Inferior parietal cortex (tissue), 1 donor: ENCODE measurements around the gene RIPK4.
A peak's percentile ranks its signal among the peaks of the same experiment; 100 is the strongest.
"Not testable (repeated sequence)": the region's sequence is repeated elsewhere in the genome, so short reads cannot be mapped to it uniquely, and the experiment has no call there.

Experiments used
- DNase-seq: peaks from one replicate; pipeline ENCODE4 v3.0.0-alpha.2; 2016; ENCODE audit errors: extremely low spot score

Gene RIPK4

DNA sequence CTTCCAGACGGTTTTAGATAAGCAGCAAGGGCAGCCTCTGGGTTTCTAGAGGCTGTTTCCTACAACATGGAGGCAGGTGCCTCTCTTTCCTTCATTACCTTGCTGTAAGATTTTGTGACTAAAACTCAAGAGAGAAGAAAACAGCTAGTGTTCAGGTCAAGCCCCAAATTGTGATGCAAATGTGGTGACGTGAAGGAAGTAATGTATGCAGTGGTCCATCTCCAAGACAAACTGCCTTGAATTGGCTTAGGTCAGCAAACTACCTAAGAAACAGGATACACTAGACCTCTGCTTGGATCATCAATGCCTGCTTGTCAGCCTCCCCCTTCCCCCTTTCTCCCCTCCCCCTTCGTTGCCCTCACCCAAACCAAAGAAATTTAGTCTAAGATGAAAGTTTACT lies 28.9 kb upstream of the RIPK4 start:
- DNase-seq, result no peak

DNA sequence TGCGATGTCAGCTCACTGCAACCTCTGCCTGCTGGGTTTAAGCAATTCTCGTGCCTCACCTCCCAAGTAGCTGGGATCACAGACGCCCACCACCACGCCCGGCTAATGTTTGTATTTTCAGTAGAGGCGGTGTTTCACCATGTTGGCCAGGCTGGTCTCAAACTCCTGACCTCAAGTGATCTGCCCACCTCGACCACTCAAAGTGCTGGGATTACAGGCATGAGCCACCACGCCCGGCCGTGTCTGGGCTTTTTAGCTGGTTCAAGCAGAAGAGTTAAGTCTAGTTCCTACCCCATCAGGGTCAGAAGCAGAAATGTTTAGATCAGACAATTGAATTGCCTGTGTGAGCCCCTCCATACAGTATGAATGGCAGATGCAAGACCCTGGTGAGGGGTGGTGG lies 27.7 kb upstream of the RIPK4 start:
- DNase-seq, result no peak

DNA sequence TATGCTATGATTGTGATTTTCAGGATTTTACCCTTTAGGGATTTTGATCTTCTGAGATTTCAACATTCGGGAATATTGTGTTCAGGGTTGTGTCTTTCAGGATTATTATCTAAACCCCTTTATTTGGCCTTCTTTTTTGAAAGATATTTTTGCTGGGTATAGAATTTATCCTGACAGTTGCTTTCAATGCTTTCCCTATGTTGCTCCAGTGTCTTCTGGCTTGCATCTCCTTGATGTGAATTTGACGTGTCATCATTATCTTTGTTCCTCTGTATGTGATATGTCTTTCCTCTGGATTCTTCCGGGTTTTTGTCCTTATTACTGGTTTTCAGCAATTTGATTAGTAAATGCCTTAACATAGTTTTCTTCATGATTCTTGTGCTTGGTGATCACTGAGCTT lies 25.9 kb upstream of the RIPK4 start:
- DNase-seq, result no peak

DNA sequence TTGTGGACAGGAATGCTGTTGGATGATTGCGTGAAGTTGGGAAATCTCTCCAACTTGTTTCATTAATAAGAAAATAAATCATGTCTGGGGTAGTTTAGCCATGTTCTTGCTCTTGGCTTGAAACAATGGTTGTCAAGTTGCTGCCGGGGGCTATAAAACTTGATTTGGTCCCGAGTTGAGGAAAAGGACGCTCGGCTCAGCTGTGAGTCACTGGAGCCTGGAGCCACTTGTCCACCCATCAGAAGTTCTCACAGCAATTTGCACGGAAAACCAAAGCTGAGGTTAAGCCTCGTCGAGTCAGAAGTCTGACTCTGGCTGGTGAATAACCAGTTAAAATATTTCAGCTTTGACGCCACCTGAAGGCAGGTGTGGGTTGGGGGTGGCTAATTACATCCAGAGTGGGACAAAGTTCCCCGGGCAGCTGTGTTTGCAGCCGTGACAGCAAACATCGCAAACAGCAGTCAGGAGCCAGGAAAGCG lies 19.7 kb upstream of the RIPK4 start:
- DNase-seq, result no peak

DNA sequence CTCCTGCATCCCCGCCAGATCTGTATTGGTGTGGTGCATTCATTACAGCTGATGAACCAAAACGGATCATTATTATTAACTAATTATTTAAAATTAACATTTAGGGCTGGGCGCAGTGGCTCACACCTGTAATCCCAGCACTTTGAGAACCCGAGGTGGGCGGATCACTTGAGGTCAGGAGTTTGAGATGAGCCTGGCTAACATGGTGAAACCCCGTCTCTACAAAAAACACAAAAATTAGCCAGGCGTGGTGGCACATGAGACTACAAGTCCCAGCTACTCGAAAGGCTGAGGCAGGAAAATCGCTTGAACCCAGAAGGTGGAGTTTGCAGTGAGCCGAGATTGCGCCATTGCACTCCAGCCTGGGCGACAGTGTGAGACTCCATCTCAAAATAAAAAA lies 18.4 kb upstream of the RIPK4 start:
- not testable (repeated sequence) for DNase-seq

DNA sequence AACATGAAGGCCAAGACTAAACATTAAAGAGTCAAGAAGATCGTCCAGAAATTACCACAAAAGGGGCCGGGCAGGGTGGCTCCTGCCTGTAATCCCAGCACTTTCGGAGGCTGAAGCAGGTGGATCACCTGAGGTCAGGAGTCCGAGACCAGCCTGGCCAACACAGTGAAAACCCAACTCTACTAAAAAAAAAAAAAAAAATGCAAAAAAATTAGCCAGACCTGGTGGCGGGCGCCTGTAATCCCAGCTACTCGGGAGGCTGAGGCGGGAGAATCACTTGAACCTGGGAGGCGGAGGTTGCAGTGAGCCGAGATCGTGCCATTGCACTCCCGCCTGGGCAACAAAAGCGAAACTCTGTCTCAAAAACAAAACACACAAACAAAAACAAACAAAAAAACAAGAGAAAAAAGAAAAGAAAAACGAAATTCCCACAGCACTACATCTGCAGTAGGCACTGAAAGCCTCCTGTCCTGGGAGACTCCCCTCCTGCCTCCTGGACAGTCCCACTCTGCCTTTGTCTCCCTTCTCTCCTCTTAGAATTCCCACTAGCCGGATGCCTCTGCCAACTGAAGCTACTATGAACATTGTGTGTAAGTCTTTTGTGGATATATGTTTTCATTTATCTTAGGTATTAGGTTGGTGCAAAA lies 17.7 kb upstream of the RIPK4 start:
- DNase-seq, result no peak

DNA sequence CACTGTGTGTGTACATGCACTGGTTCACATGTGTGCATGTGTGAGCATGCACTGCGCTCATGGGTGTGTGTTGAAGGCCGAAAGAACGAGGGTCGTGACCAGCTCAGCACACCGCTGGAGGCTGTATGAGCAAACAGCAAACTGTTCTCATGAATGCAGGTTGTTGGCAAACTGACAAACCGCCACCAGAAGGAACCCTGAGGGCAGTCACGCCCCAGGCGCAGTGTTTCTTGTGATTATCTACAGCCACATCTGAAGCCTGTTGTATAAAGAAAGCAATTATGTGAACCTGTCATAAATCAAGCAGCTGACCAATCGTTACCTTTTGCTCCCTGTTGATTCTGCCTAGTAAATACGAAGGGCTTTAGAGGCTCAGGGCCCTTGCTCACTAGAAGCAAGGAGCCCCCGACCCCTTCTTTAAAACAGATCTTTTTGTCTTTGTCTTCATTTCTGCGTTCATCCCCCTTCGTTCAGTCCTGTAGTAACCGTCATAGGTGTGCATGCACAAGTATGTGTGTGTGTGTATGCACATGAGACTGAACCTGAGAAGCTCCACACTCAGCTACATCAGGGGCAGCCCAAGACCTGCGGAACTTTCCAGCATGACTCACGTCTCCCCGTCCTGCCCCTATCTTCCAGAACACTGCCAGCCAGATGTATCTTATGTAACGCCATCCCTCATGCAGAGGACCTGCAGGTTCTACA lies 16.8 kb upstream of the RIPK4 start:
- no peak for DNase-seq

DNA sequence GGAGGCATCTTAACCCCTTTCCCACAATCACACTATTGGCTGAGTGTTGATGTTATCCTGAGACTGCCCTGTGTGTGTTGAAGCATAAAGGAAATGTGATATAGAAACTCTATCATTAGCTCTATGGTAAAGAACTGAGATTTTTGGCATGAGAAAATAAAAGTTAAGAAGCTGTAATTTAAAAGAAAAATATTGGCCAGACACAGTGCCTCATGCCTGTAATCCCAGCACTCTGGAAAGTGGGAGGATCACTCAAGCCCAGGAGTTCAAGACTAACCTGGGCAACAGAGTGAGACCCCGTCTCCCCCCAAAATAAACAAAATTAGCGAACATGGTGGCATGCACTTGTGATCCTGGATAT lies 14.2 kb upstream of the RIPK4 start:
- DNase-seq, result no peak

DNA sequence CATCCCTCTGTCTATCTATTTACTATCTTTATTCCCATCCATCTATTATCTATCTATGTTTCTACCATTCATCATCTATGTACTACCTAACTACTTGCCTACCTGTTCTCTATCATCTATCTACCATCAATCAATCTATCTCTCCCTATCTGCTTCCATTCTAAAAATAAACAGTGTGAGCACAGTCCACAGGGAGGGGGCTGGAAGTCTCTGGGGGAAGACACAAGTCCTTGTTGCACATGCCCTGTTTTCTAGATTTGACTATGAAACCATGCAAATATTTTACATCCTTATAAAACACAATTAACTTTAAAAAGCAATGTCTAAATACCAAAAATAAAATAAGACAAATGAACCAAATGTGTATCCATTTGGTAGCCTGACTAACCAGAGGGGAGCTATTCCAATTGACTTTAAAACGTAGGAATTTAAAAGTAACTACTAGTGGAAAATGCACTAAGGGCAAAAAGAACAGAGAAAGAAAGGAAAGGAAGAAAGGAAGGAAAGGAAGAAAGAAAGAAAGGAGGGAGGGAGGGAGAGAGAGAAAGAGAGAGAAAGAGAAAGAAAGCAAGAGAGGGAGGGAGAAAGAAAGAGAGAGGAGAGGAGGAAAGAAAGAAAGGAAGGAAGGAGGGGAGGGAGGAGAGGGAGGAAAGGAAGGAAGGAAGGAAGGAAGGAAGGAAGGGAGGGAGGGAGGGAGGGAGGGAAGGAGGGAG lies 13.6 kb upstream of the RIPK4 start:
- no peak for DNase-seq

DNA sequence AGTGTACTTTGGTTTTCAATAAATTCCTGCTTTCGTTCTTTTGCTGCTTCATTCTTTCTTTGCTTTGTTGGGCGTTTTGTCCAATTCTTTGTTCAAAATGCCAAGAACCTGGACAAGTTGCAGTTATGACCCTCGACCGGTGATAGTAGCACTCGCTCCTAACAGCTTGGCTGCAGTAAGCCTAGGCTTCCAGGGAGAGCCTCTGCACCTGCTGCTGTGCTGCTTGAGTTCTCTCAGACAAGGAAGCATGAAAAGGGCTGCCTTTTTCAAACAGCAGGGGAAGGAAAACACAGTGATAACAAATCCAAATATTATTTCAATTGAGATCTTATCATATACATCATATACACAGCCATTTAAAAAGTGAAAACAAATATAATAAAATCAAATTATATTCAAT lies 12.8 kb upstream of the RIPK4 start:
- DNase-seq, result no peak

DNA sequence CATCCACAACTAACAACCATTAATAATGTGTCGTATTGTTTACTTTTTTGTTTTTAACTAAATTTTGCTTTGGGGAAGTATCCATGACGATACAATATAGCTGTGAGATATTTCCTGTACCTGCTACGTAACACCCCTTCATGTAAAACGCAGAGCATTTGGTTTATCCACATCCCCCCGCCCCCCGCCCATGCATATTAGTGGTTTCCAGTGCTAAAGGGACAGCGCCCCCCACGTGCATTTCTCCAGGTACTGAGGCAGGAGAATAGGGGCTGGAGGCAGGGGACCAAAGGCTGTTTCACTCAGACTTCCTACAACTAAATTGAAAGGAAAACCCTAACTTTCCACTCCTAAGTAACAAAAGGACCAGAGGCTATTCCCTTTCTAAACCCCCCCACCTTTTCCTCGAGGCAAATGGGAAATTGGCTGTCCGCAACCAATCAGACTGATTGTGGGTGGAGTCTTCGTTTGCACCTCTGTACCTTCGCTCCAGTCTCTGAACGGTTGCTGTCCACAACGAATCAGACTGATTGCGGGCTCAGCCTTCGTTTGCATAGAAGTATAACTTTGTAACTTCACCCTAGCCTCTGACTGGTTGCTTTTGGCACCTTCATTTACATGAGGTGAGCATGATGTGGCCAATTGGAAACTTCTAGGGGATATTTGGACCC lies 12.2 kb upstream of the RIPK4 start:
- DNase-seq, result no peak

DNA sequence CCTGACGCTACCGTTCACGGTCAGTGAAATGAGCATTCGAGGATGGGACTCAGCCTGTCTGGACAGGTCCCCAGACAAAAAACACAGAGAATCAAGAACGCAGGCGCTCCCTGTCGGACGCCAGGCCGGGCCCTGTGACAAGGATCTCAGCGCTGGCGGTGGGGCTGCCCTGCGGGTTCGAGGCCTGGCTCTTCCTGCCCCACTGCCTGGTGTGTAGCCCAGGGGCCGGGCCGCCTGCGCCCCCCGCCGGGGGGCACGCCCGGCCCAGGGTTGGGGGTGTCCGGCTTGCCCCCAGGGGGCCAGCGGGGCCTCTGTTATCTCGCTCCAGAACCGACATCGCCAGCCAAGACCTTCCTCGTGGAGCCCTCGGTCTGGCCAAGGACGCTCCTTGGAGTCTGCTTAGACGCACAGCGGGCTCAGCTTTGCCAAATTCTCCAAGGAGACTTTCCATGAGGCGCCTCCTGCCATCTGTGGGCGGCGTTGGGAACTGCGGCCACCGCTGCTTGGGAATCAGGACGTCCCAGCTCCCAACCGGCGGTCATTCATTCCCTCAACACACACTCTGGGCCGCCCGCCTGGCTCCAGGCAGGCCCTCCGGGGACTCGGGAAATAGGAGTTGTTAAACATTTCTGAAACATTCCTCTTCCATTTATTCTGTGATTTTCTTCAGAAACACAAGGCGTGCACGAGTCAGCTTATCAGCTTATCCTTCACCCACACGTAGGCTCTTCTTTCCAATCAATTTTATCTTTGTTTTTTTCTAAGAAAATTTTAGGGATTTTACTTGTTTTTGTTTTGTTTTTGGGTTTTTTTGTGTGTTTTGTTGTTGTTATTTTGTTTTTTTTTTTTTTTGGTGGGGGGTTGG lies 11.3 kb upstream of the RIPK4 start:
- DNase-seq, result peak; percentile 82

DNA sequence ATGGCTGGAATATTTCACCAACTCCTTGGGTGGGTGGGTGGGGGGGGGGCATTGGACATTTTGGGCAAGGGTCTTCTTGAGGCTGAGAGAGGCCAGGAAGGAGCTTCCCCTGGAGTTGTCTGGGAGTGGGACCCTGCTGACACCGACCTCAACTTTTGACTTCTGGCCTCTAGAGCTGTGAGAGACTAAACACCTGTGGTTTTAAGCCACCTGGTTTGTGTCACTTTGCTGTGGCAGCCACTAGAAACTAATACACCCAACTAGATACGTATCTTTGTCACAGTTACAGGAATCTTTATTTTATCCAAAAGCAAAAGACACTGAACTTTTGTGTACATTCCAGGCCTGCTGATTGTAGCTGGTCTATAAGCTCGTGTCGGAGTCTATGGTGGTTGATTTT lies 9.9 kb upstream of the RIPK4 start:
- DNase-seq, result no peak

DNA sequence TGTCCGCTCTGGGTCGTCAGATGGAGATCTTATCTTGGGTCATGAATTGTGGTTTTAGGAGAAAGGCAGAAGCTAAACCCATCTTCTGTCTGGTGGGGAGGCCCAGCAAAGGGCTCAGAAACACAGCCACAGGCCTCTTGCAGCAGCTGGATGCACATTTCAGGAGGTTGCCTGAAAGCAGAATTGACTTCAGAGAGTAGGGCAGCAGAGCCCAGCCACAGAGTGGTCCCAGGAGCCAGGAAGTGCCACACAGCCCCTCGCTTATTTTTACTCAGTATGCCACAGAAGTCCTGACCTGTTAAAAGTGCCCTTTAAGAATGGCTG lies 8.3 kb upstream of the RIPK4 start:
- DNase-seq, result no peak

DNA sequence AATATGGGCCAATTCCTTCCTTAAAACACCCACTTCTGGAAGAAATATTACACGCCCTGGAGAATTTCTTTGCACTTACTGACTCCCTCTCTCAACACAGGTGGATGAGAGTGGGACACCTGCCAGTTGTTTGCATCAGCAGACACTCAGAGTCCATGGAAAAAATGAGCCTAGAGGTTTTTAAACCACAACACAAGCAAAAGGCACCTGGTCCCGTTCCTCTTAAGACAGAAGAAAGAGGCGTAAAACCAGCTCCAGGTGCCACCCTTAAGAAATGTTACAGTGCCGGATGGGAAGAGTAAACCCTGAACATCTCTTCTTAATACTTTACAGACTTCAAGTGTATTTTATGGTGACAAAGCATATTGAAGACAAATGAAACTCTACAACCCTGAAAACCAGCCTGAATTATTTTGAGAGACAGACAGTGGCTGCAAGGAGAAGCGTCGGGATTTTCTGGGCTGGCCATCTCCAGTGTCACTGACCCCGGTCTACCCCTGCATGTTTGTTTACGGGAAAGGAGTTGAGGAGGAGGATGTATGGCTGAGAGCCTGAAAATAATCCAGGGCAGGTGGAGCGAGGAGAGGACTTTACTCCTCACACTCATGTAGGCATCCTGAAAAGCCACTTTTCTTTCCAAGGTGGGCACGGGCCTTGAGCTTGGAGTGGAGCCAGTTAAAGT lies 7.8 kb upstream of the RIPK4 start:
- DNase-seq, result no peak

DNA sequence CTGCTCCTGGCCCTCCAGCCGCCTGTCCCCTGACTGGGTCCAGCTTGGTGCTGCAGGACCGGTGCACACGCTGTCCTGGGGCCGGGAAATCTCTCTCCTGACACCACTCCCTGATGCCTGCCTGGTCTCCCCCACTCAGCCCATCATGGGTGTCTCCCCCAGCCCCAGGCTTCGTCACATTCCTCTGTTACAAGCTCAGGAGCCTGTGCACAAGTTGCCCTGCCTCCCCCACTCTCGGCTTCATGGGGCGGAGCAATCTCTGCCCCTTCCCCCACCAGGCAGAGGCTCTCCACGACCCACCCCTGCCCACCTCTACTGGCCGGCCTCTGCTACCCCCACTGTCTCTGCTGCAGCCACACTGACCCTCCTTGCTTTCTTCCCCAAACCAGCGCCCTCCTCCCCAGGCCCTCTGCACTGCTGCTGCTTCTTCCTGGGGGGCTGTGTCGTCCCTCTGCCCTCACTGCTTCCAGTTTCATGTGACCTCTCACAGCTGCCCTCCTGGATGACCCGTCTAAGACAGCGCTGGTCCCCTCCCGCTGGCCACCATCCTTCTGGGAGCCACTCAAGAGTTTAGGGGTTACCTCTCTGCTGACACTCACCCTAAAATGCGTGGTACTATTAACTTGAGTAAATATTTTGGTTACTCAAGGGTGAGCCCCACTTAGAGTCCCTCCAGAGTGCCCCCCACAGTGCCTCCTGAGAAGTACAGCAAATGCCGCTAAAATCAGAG lies 5.7 kb upstream of the RIPK4 start:
- no peak for DNase-seq

DNA sequence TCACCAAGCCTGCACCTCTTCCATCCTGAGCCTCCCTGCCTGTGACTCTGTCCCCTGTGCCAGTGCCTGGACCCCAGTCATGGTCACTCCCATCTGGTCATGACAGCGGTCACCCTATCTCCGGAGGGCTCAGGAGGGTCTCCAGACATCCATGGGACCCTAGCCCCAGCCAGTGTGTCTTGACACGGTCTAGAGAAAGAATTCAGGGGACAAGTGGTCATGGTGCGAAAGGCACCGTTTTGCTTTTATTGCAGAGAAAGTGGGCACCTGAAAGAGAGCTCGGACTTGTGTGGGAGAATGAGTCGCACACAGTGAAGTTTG lies 4.7 kb upstream of the RIPK4 start:
- no peak for DNase-seq

DNA sequence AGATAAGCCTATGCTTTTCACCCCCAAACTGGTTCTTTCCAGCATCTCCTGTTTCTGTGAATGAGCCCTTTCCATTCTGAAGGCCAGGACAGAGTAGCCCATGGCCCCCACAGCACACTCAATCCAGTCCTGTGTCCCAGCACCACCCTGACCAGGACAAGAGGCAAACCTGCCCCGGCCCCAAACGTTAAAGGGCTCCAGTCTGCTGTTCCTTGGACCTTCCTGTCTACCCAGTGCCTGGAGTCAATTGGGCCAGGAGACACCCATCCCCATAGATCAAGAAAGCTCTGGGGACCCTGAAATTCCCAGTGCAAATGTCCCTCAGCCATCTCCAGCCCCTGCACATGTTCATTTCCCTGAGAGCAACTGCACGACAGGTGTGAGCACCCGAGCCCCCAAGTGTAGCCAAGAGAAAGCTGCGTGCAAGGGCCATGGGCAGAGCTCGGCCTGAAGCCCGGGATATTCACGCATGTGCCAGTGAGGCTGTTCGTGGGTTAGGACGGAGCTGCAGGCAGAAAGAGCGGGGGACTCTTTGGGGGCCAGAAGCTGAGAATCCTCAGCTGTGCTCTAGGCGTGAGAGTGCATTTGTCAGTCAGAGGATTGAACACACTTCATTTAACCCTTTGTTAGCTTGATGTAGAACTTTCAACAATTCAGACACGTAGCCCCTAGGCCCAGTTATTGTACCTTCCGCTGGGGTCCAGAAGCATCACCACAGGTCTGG lies 4.2 kb upstream of the RIPK4 start:
- no peak for DNase-seq

DNA sequence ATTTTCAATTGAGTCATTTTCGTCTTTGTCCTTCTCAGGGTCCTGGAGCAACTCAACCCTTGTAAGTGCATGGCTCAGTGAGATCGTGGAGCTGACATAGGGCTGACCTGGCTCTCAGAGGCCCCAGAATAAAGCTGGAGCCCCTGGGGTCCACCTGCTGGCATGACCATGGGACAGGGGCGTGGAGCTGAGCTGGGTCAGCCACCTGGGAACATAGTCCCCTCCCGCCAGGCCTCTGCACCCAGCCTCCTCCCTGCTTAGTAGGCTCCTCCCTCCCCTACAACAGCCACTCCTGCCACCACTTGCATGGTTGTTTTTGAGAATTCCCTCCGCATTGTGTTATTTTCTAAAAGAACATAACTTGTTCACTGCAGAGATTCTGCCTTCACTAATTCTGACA lies 3.1 kb upstream of the RIPK4 start:
- no peak for DNase-seq

DNA sequence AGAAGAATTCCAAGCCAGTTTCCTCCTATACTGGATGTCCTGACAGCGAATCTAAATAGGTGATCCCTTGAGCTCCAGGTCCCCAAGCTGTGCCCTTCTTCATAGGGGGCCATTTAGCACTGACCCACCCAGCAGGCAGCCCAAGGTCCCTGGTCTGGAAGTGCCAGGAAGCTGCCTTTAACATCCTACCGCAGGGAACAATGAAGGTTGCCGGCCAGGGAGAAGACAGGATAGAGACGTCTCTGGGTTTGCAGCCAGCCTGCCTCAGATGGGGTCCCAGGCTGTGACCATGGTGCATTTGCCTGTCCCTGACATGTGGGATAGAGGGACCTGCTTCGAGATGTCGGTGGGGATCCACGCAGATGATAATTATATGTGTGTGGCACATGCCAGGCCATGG lies 2.7 kb upstream of the RIPK4 start:
- DNase-seq, result no peak
